ENCODE measurements around the gene PDE5A.
"Not testable (repeated sequence)": the region's sequence is repeated elsewhere in the genome, so short reads cannot be mapped to it uniquely, and the experiment has no call there.

GRCh38 chr4:119449851-119450250 lies 178.8 kb downstream of the PDE5A start:
- TF ChIP-seq, protein P1, sequence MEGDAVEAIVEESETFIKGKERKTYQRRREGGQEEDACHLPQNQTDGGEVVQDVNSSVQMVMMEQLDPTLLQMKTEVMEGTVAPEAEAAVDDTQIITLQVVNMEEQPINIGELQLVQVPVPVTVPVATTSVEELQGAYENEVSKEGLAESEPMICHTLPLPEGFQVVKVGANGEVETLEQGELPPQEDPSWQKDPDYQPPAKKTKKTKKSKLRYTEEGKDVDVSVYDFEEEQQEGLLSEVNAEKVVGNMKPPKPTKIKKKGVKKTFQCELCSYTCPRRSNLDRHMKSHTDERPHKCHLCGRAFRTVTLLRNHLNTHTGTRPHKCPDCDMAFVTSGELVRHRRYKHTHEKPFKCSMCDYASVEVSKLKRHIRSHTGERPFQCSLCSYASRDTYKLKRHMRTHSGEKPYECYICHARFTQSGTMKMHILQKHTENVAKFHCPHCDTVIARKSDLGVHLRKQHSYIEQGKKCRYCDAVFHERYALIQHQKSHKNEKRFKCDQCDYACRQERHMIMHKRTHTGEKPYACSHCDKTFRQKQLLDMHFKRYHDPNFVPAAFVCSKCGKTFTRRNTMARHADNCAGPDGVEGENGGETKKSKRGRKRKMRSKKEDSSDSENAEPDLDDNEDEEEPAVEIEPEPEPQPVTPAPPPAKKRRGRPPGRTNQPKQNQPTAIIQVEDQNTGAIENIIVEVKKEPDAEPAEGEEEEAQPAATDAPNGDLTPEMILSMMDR (IDR thresholded peaks at IDR 0.05), result not testable (repeated sequence)
- not testable (repeated sequence) for TF ChIP-seq POLR2A (IDR thresholded peaks at IDR 0.05)

Data from lower leg skin (tissue), 3 donors.